Karpas-422 (cell line): Measurements from ENCODE around the gene ACOX3. TPM values are rescaled to one million over a fixed set of nuclear protein-coding genes. Genes with fewer than 3 reads are reported as not detected.
"Not testable (repeated sequence)": the region's sequence is repeated elsewhere in the genome, so short reads cannot be mapped to it uniquely, and the experiment has no call there.

Source experiments
- DNase-seq: peaks from one replicate; pipeline ENCODE4 v3.0.0-alpha.2; 2015
- H2AFZ ChIP-seq: fragments of 200-600 bp; sonication (generic); 2 replicates; pipeline ENCODE4 v1.6.1; 2014; ENCODE audit warnings: antibody characterized with exemption, low read length, mixed read lengths
- H3K27ac ChIP-seq: fragments of 200-600 bp; sonication (generic); 2 replicates; pipeline ENCODE4 v1.5.1; 2014; ENCODE audit warnings: mild to moderate bottlenecking, low read length, moderate library complexity
- H3K27me3 ChIP-seq: fragments of 200-600 bp; sonication (generic); 2 replicates; pipeline ENCODE4 v1.6.1; 2014; ENCODE audit warnings: low read length, mixed read lengths
- H3K36me3 ChIP-seq: fragments of 200-600 bp; sonication (generic); 2 replicates; pipeline ENCODE4 v1.6.1; 2014; ENCODE audit warnings: low read length, mixed read lengths; ENCODE audit not compliant: insufficient read depth
- H3K4me1 ChIP-seq: fragments of 200-600 bp; sonication (generic); 2 replicates; pipeline ENCODE4 v1.6.1; 2014; ENCODE audit warnings: mild to moderate bottlenecking, low read length, mixed read lengths
- H3K4me2 ChIP-seq: fragments of 200-600 bp; sonication (generic); 2 replicates; pipeline ENCODE4 v1.6.1; 2014; ENCODE audit warnings: low read length, low read depth, mild to moderate bottlenecking; ENCODE audit not compliant: poor library complexity, severe bottlenecking
- H3K4me3 ChIP-seq: fragments of 200-600 bp; sonication (generic); 2 replicates; pipeline ENCODE4 v1.5.1; 2014; ENCODE audit warnings: mild to moderate bottlenecking, antibody characterized with exemption, low read length, mixed read lengths
- H3K79me2 ChIP-seq: fragments of 200-600 bp; sonication (generic); 2 replicates; pipeline ENCODE4 v1.6.1; 2014; ENCODE audit warnings: mild to moderate bottlenecking, low read length, mixed read lengths
- H3K9ac ChIP-seq: fragments of 200-600 bp; sonication (generic); 2 replicates; pipeline ENCODE4 v1.6.0; 2014; ENCODE audit warnings: low read length
- H3K9me2 ChIP-seq: fragments of 200-600 bp; sonication (generic), shearing (Covaris generic); replicated peaks from 2 replicates; pipeline ENCODE4 v1.6.0; 2014; ENCODE audit warnings: mild to moderate bottlenecking, low read length, moderate library complexity; ENCODE audit not compliant: insufficient read depth
- H3K9me3 ChIP-seq: fragments of 300-700, 200-600 bp; sonication (generic); 2 replicates; pipeline ENCODE4 v1.6.1; 2014; ENCODE audit warnings: low read length, mixed read lengths
- H4K20me1 ChIP-seq: fragments of 200-600 bp; sonication (generic); 2 replicates; pipeline ENCODE4 v1.6.1; 2014; ENCODE audit warnings: mild to moderate bottlenecking, antibody characterized with exemption, low read length, low read depth; ENCODE audit not compliant: insufficient read depth
- total RNA-seq: library from RNA; depleted of rRNA; stranded (reverse); fragments of >200 nt; shearing (Covaris generic); gene quantifications from 2 replicates; pipeline ENCODE4 v1.2.3, GENCODE V29; 2014; ENCODE audit warnings: low replicate concordance

ACOX3 gene
- total RNA-seq, 1 experiment from 2014 or later = 17.6 TPM

- no peaks in the 10 kb centered on the region for H3K36me3 ChIP-seq
- H3K9me3 ChIP-seq = no peaks in the 10 kb centered on the region
- H3K9me2 ChIP-seq = no peaks in the 10 kb centered on the region
- no peaks in the 10 kb centered on the region for H3K79me2 ChIP-seq
- H3K27me3 ChIP-seq = no peaks in the 10 kb centered on the region
- H4K20me1 ChIP-seq = 0 out of 2 replicates have a peak, but pooled peaks cover 4% of the 10 kb centered on the region
- no peak overlapping the region for H3K4me2 ChIP-seq
- no peak overlapping the region for H2AFZ ChIP-seq
- no peak for DNase-seq
- H3K27ac ChIP-seq = no peak overlapping the region
- H3K4me1 ChIP-seq = peaks cover 4% of the 10 kb centered on the region; the same call in 1 of the 2 replicates
- H3K4me3 ChIP-seq = no peak overlapping the region
- H3K9ac ChIP-seq = no peak overlapping the region
Measured at GRCh38 chr4:8410066-8410625, 30.4 kb downstream of the ACOX3 start.

- Histone ChIP-seq H3K4me2 (no peak overlapping the region), H3K9me3 (no peaks in the 10 kb centered on the region), H3K4me1 (peaks cover 4% of the 10 kb centered on the region; the same call in 1 of the 2 replicates), H3K27me3 (no peaks in the 10 kb centered on the region), H4K20me1 (0 out of 2 replicates have a peak, but pooled peaks cover 4% of the 10 kb centered on the region), H2AFZ (no peak overlapping the region), H3K9ac (no peak overlapping the region), H3K27ac (no peak overlapping the region), H3K4me3 (no peak overlapping the region), H3K79me2 (no peaks in the 10 kb centered on the region), H3K9me2 (no peaks in the 10 kb centered on the region), H3K36me3 (no peaks in the 10 kb centered on the region)
- peak; percentile 88 for DNase-seq
Measured at GRCh38 chr4:8409264-8410065, 31.1 kb downstream of the ACOX3 start.

- Histone ChIP-seq H3K9ac (no peak overlapping the region), H3K4me3 (no peak overlapping the region), H3K79me2 (no peaks in the 10 kb centered on the region), H4K20me1 (0 out of 2 replicates have a peak, but pooled peaks cover 4% of the 10 kb centered on the region), H3K27me3 (no peaks in the 10 kb centered on the region), H2AFZ (no peak overlapping the region), H3K36me3 (no peaks in the 10 kb centered on the region), H3K27ac (no peak overlapping the region), H3K4me1 (peaks cover 4% of the 10 kb centered on the region; the same call in 1 of the 2 replicates), H3K4me2 (no peak overlapping the region), H3K9me3 (no peaks in the 10 kb centered on the region), H3K9me2 (no peaks in the 10 kb centered on the region)
- no peak for DNase-seq
Measured at GRCh38 chr4:8407756-8408155, 32.8 kb downstream of the ACOX3 start.

GRCh38 chr4:8407316-8407715 lies 33.2 kb downstream of the ACOX3 start:
- Histone ChIP-seq H3K9me3 (no peaks in the 10 kb centered on the region), H3K9ac (no peak overlapping the region), H3K36me3 (no peaks in the 10 kb centered on the region), H4K20me1 (0 out of 2 replicates have a peak, but pooled peaks cover 4% of the 10 kb centered on the region), H3K4me1 (peaks cover 4% of the 10 kb centered on the region; the same call in 1 of the 2 replicates), H2AFZ (no peak overlapping the region), H3K27me3 (no peaks in the 10 kb centered on the region), H3K27ac (no peak overlapping the region), H3K4me2 (no peak overlapping the region), H3K4me3 (no peak overlapping the region), H3K9me2 (no peaks in the 10 kb centered on the region), H3K79me2 (no peaks in the 10 kb centered on the region)
- DNase-seq = no peak

GRCh38 chr4:8406887-8407286 lies 33.6 kb downstream of the ACOX3 start:
- not testable (repeated sequence) for H3K79me2 ChIP-seq, H3K4me1 ChIP-seq, H3K9me3 ChIP-seq, H4K20me1 ChIP-seq, H3K27ac ChIP-seq, H2AFZ ChIP-seq, H3K4me2 ChIP-seq, DNase-seq, H3K27me3 ChIP-seq, H3K9ac ChIP-seq, H3K9me2 ChIP-seq, H3K4me3 ChIP-seq, H3K36me3 ChIP-seq

GRCh38 chr4:8405516-8405875 lies 35.0 kb downstream of the ACOX3 start:
- Histone ChIP-seq H2AFZ (no peak overlapping the region), H3K4me1 (peaks cover 4% of the 10 kb centered on the region; the same call in 1 of the 2 replicates), H3K9me3 (no peaks in the 10 kb centered on the region), H3K27ac (no peak overlapping the region), H3K9ac (no peak overlapping the region), H3K79me2 (no peaks in the 10 kb centered on the region), H3K27me3 (no peaks in the 10 kb centered on the region), H3K4me2 (no peak overlapping the region), H3K9me2 (no peaks in the 10 kb centered on the region), H3K36me3 (no peaks in the 10 kb centered on the region), H3K4me3 (no peak overlapping the region), H4K20me1 (0 out of 2 replicates have a peak, but pooled peaks cover 4% of the 10 kb centered on the region)
- DNase-seq = peak; percentile 4

GRCh38 chr4:8404791-8405515 lies 35.6 kb downstream of the ACOX3 start:
- H2AFZ ChIP-seq = no peak overlapping the region
- H3K9ac ChIP-seq = no peak overlapping the region

GRCh38 chr4:8403976-8404375 lies 36.5 kb downstream of the ACOX3 start:
- no peak overlapping the region for H3K9ac ChIP-seq
- no peaks in the 10 kb centered on the region for H3K79me2 ChIP-seq
- H3K27ac ChIP-seq = no peak overlapping the region
- H3K9me3 ChIP-seq = no peaks in the 10 kb centered on the region
- no peaks in the 10 kb centered on the region; the same call in 1 of the 2 replicates for H3K4me1 ChIP-seq
- H2AFZ ChIP-seq = no peak overlapping the region
- no peak overlapping the region for H3K4me3 ChIP-seq
- no peaks in the 10 kb centered on the region for H3K9me2 ChIP-seq
- H3K27me3 ChIP-seq = no peaks in the 10 kb centered on the region
- H4K20me1 ChIP-seq = no peaks in the 10 kb centered on the region
- no peaks in the 10 kb centered on the region for H3K36me3 ChIP-seq
- DNase-seq = no peak
- no peak overlapping the region for H3K4me2 ChIP-seq

More at GRCh38 chr4:8404791-8405515, 35.6 kb downstream of the ACOX3 start:
- peaks cover under 1% of the 10 kb centered on the region; the same call in 1 of the 2 replicates for H3K4me1 ChIP-seq
- no peaks in the 10 kb centered on the region for H3K79me2 ChIP-seq
- peak; percentile 21 for DNase-seq
- no peaks in the 10 kb centered on the region for H3K36me3 ChIP-seq
- H3K9me2 ChIP-seq = no peaks in the 10 kb centered on the region
- no peak overlapping the region for H3K27ac ChIP-seq
- no peak overlapping the region for H3K4me3 ChIP-seq
- H4K20me1 ChIP-seq = 0 out of 2 replicates have a peak, but pooled peaks cover under 1% of the 10 kb centered on the region
- no peak overlapping the region for H3K4me2 ChIP-seq
- no peaks in the 10 kb centered on the region for H3K9me3 ChIP-seq
- no peaks in the 10 kb centered on the region for H3K27me3 ChIP-seq
